HTR-8/SVneo (cell line): Measurements from ENCODE around the gene SCPEP1.
A peak's percentile ranks its signal among the peaks of the same experiment; 100 is the strongest.

Experiments used
- DNase-seq: peaks from one replicate; pipeline ENCODE4 v3.0.0; 2011; ENCODE audit warnings: low spot score, mixed read lengths; ENCODE audit not compliant: insufficient read length
- FAIRE-seq: peaks from 2 replicates; lab custom pipeline; 2011; peaks lifted over from hg19 to GRCh38; lab: Jason Lieb, UNC

Gene SCPEP1

GRCh38 chr17:57034807-57035754, 57.1 kb downstream of the SCPEP1 start:
- FAIRE-seq, result no peak
- DNase-seq, result no peak

GRCh38 chr17:57035971-57036481, 58.1 kb downstream of the SCPEP1 start:
- DNase-seq, result no peak
- no peak for FAIRE-seq

- FAIRE-seq, result no peak
- DNase-seq, result no peak
Observed at GRCh38 chr17:57037411-57037810, 59.5 kb downstream of the SCPEP1 start.

GRCh38 chr17:57038486-57038885, 60.6 kb downstream of the SCPEP1 start:
- DNase-seq (no peak), FAIRE-seq (peak; percentile 69)

GRCh38 chr17:57040571-57040970, 62.6 kb downstream of the SCPEP1 start:
- FAIRE-seq (no peak), DNase-seq (no peak)

GRCh38 chr17:57043276-57043675, 65.3 kb downstream of the SCPEP1 start:
- no peak for DNase-seq
- FAIRE-seq, result no peak

GRCh38 chr17:57044976-57045867, 67.3 kb downstream of the SCPEP1 start:
- FAIRE-seq (no peak), DNase-seq (no peak)

- FAIRE-seq, result peak; percentile 59
Observed at GRCh38 chr17:57045868-57046704, 68.2 kb downstream of the SCPEP1 start.

GRCh38 chr17:57046749-57047148, 68.8 kb downstream of the SCPEP1 start:
- no peak for FAIRE-seq
- DNase-seq, result no peak

More at GRCh38 chr17:57045868-57046704, 68.2 kb downstream of the SCPEP1 start:
- DNase-seq, result no peak

GRCh38 chr17:57048096-57048495, 70.2 kb downstream of the SCPEP1 start:
- DNase-seq, result no peak
- no peak for FAIRE-seq

- no peak for FAIRE-seq
- no peak for DNase-seq
Observed at GRCh38 chr17:57050306-57050705, 72.4 kb downstream of the SCPEP1 start.

- no peak for DNase-seq
- peak; percentile 49 for FAIRE-seq
Observed at GRCh38 chr17:57051886-57052361, 74.0 kb downstream of the SCPEP1 start.
